CD14-positive monocyte (primary cell): ENCODE measurements around the gene PCAT7. TPM values are rescaled to one million over a fixed set of nuclear protein-coding genes. Genes with fewer than 3 reads are reported as not detected.

Source experiments
- DNase-seq, 3 donors: peaks; one replicate each; pipeline ENCODE4 v3.0.0-alpha.2; 2011 to 2022
- H2AFZ ChIP-seq: 2 replicates; pipeline ENCODE4 v1.6.0; 2012; ENCODE audit warnings: mild to moderate bottlenecking, low read depth, low read length, inconsistent platforms; ENCODE audit not compliant: insufficient read depth, poor library complexity, severe bottlenecking
- H3K27ac ChIP-seq, 2 donors: 1 replicate in 1 of 2; 2 replicates in 1 of 2; pipeline ENCODE4 v1.5.1; 2012 to 2013; ENCODE audit warnings: low read length in 2 of 2, control low read depth in 1 of 2, inconsistent platforms in 1 of 2, low read depth in 1 of 2, mild to moderate bottlenecking in 1 of 2
- H3K27me3 ChIP-seq, 2 donors: one replicate each; pipeline versions ENCODE4 v1.6.0 to v1.6.1; 2011 to 2013; ENCODE audit warnings: low read length in 2 of 2; ENCODE audit not compliant: control insufficient read depth in 2 of 2, insufficient read depth in 2 of 2
- H3K36me3 ChIP-seq, 2 donors: replicated peaks in 1 of 2; 1 replicate in 1 of 2; 2 replicates in 1 of 2; pipeline versions ENCODE4 v1.5.1 to v1.6.1; 2012 to 2013; ENCODE audit warnings: low read length in 2 of 2, control low read depth in 1 of 2, inconsistent platforms in 1 of 2, mild to moderate bottlenecking in 1 of 2; ENCODE audit not compliant: insufficient read depth in 2 of 2, control insufficient read depth in 1 of 2
- H3K4me1 ChIP-seq, 2 donors: 1 replicate in 1 of 2; 2 replicates in 1 of 2; pipeline versions ENCODE4 v1.5.1 to v1.6.1; 2012 to 2013; ENCODE audit warnings: low read length in 2 of 2, control low read depth in 1 of 2, inconsistent platforms in 1 of 2, mild to moderate bottlenecking in 1 of 2, moderate library complexity in 1 of 2; ENCODE audit not compliant: insufficient read depth in 2 of 2, control insufficient read depth in 1 of 2
- H3K4me2 ChIP-seq: replicated peaks from 2 replicates; pipeline ENCODE3; 2012; ENCODE audit warnings: low read length, moderate library complexity, mild to moderate bottlenecking; ENCODE audit not compliant: poor library complexity, severe bottlenecking; ENCODE audit errors: extremely low read depth
- H3K4me3 ChIP-seq, 3 experiments: fragments of 200-600 bp in 1 of 3; sonication (generic) in 1 of 3; replicated peaks in 1 of 3; 1 replicate in 2 of 3; 2 replicates in 1 of 3; pipeline ENCODE4 v1.5.1; 2011 to 2013; ENCODE audit warnings: low read length in 3 of 3, mild to moderate bottlenecking in 3 of 3, control low read depth in 2 of 3, low read depth in 2 of 3, inconsistent platforms in 1 of 3, moderate library complexity in 1 of 3
- H3K79me2 ChIP-seq: 2 replicates; pipeline ENCODE4 v1.6.0; 2012; ENCODE audit warnings: mild to moderate bottlenecking, control low read depth, inconsistent platforms, low read length, moderate library complexity; ENCODE audit not compliant: insufficient read depth
- H3K9ac ChIP-seq: 2 replicates; pipeline ENCODE4 v1.6.0; 2017; ENCODE audit warnings: low read length, mild to moderate bottlenecking; ENCODE audit not compliant: insufficient read depth, poor library complexity, severe bottlenecking
- H3K9me3 ChIP-seq, 2 donors: replicated peaks in 1 of 2; 1 replicate in 1 of 2; 2 replicates in 1 of 2; pipeline versions ENCODE4 v1.5.1 to v1.6.1; 2012 to 2013; ENCODE audit warnings: low read length in 2 of 2, control low read depth in 1 of 2; ENCODE audit not compliant: control insufficient read depth in 1 of 2, insufficient read depth in 1 of 2
- H4K20me1 ChIP-seq: 2 replicates; pipeline ENCODE4 v1.6.0; 2012; ENCODE audit warnings: mild to moderate bottlenecking, low read length, control low read depth, moderate library complexity; ENCODE audit not compliant: insufficient read depth
- H3K27ac Mint-ChIP-seq, 7 donors: one replicate each; pipeline ENCODE4 v1.8.0; 2020; ENCODE audit warnings: mild to moderate bottlenecking in 7 of 7, mixed read lengths in 7 of 7, moderate library complexity in 6 of 7, inconsistent platforms in 2 of 7
- H3K27me3 Mint-ChIP-seq, 3 donors: one replicate each; pipeline ENCODE4 v1.8.0; 2021 to 2022; ENCODE audit warnings: low read depth in 3 of 3, mild to moderate bottlenecking in 3 of 3, mixed read lengths in 3 of 3, moderate library complexity in 3 of 3, inconsistent platforms in 1 of 3
- H3K36me3 Mint-ChIP-seq, 2 donors: one replicate each; pipeline ENCODE4 v1.8.0; 2020; ENCODE audit warnings: mixed read lengths in 2 of 2, inconsistent platforms in 1 of 2, mild to moderate bottlenecking in 1 of 2
- H3K4me1 Mint-ChIP-seq: one replicate; pipeline ENCODE4 v1.8.0; 2020; ENCODE audit warnings: mild to moderate bottlenecking, mixed read lengths
- H3K4me3 Mint-ChIP-seq, 2 donors: one replicate each; pipeline ENCODE4 v1.8.0; 2020; ENCODE audit warnings: mild to moderate bottlenecking in 2 of 2, mixed read lengths in 2 of 2, moderate library complexity in 1 of 2
- H3K9me3 Mint-ChIP-seq, 7 donors: one replicate each; pipeline ENCODE4 v1.8.0; 2020 to 2022; ENCODE audit warnings: mixed read lengths in 7 of 7, mild to moderate bottlenecking in 6 of 7, moderate library complexity in 6 of 7, inconsistent platforms in 2 of 7
- WGBS: methylation state at CpG from one replicate; pipeline ENCODE4 v1.1.5; 2013; ENCODE audit warnings: missing lambda C conversion rate; ENCODE audit not compliant: insufficient coverage; 5-methylcytosine and 5-hydroxymethylcytosine counted together
- intact Hi-C, 2 donors: fragments of 100-400 bp; cut with micrococcal nuclease; formaldehyde crosslinking; loops; one replicate each; pipeline versions ENCODE4 v1.15.0 to v1.15.1; 2023
- polyA plus RNA-seq, 3 donors: library from polyadenylated mRNA; depleted of rRNA in 1 of 3; unstranded in 2 of 3; stranded (reverse) in 1 of 3; fragments of 300-500 nt in 2 of 3; fragments of >200 nt in 1 of 3; fragmentation: Illumina TruSeq in 2 of 3; gene quantifications; 1 replicate in 2 of 3; 2 replicates in 1 of 3; pipeline ENCODE4 v1.2.3, GENCODE V29; 2012 to 2021
- TF ChIP-seq, protein P1 (sequence below): fragments of 200-600 bp; IDR thresholded peaks from one replicate; pipeline ENCODE4 v1.8.0; 2022; ENCODE audit warnings: antibody characterized with exemption, mild to moderate bottlenecking

The PCAT7 gene
- polyA plus RNA-seq, 3 donors: not detected

- Histone ChIP-seq H3K9me3 (no peaks in the 10 kb centered on the region), H3K4me1 (no peaks in the 10 kb centered on the region), H2AFZ (no peak overlapping the region), H3K4me2 (no peak overlapping the region), H4K20me1 (no peaks in the 10 kb centered on the region), H3K79me2 (no peaks in the 10 kb centered on the region), H3K27me3 (peaks cover 0 to 3% of the 10 kb centered on the region in 2 donors), H3K4me3 (no peak overlapping the region), H3K36me3 (no peaks in the 10 kb centered on the region), H3K27ac (no peak overlapping the region), H3K9ac (no peak overlapping the region)
- Mint-ChIP-seq H3K9me3 (peaks cover 0 to 2% (median 0%) of the 10 kb centered on the region in 7 donors), H3K4me3 (no peak overlapping the region), H3K36me3 (no peaks in the 10 kb centered on the region), H3K4me1 (no peaks in the 10 kb centered on the region), H3K27ac (no peak overlapping the region), H3K27me3 (peaks cover 3 to 6% (median 4%) of the 10 kb centered on the region in 3 donors)
- intact Hi-C loops: no loop called here
- TF ChIP-seq, protein P1, sequence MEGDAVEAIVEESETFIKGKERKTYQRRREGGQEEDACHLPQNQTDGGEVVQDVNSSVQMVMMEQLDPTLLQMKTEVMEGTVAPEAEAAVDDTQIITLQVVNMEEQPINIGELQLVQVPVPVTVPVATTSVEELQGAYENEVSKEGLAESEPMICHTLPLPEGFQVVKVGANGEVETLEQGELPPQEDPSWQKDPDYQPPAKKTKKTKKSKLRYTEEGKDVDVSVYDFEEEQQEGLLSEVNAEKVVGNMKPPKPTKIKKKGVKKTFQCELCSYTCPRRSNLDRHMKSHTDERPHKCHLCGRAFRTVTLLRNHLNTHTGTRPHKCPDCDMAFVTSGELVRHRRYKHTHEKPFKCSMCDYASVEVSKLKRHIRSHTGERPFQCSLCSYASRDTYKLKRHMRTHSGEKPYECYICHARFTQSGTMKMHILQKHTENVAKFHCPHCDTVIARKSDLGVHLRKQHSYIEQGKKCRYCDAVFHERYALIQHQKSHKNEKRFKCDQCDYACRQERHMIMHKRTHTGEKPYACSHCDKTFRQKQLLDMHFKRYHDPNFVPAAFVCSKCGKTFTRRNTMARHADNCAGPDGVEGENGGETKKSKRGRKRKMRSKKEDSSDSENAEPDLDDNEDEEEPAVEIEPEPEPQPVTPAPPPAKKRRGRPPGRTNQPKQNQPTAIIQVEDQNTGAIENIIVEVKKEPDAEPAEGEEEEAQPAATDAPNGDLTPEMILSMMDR: no peak
- DNase-seq: no peak
- WGBS: no CpG with 5 or more reads among the region's 2 CpGs
Measured at GRCh38 chr9:94511955-94512265, 43.0 kb upstream of the PCAT7 start.

DNA sequence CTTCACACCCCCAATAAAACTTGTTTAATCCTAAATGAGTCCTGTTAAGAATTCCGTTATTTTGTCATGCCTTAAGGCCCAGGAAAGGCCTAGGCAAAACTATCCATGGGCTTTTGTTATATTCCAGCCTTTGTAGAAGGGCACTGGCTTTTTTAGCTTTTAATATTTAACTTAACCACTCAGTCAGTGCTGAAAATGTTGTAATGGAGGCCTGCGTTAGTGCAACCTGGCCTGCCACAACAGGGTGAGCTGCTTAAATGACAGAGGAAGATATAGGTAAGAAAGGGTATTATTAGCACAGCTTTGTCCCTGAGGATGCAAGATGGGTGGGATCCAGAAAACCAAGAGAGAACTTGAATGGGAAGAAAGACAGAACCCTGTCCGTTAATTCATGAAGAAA is 40.2 kb upstream of the PCAT7 start:
- Mint-ChIP-seq H3K36me3 (no peaks in the 10 kb centered on the region), H3K4me3 (no peak overlapping the region), H3K27me3 (peaks cover 2 to 6% (median 5%) of the 10 kb centered on the region in 3 donors), H3K27ac (no peak overlapping the region), H3K9me3 (peaks cover 0 to 5% (median 0%) of the 10 kb centered on the region in 7 donors), H3K4me1 (no peaks in the 10 kb centered on the region)
- Histone ChIP-seq H3K27me3 (peaks cover 0 to 3% of the 10 kb centered on the region in 2 donors), H3K4me1 (no peaks in the 10 kb centered on the region), H3K9ac (no peak overlapping the region), H2AFZ (no peak overlapping the region), H3K36me3 (no peaks in the 10 kb centered on the region), H3K79me2 (no peaks in the 10 kb centered on the region), H3K4me2 (no peak overlapping the region), H3K4me3 (no peak overlapping the region), H4K20me1 (no peaks in the 10 kb centered on the region), H3K9me3 (no peaks in the 10 kb centered on the region), H3K27ac (no peak overlapping the region)
- TF ChIP-seq, protein P1: no peak
- no peak for DNase-seq
- intact Hi-C loops: no loop called here
- 94% methylated on average over 2 of the region's 3 CpGs for WGBS
